Heart left ventricle (tissue), 13 donors: ENCODE data around the gene TMEM74B.

ENCODE experiments used
- CTCF ChIP-seq, 12 donors: fragments of 200-600 bp; sonication (generic) in 4 of 12; IDR thresholded peaks; one replicate each; pipeline versions ENCODE4 v1.5.0 to v1.8.0; 2018 to 2022; ENCODE audit warnings: antibody characterized with exemption in 12 of 12, mild to moderate bottlenecking in 5 of 12
- POLR2A ChIP-seq, 2 donors: fragments of 450-650 bp; IDR thresholded peaks; one replicate each; pipeline ENCODE4 v1.6.1; 2017; ENCODE audit warnings: antibody characterized with exemption in 2 of 2, mild to moderate bottlenecking in 2 of 2, moderate library complexity in 2 of 2
- donor health status: ischemic (EF 13 %, LVEDD 7.1; RV severe dilation, severe dysfunction).
- donor health status: DM: no; HTN: yes; CAD: no.
- donor health status: DM: no; HTN: no; CAD: no.
- donor health status: ischemic (EF 25% LVEDD 6.9; RV normal size, moderate dysfunction).
- donor health status: ischemic (EF 25% LVEDD 5.7; RV mildly dilated, moderate dysfunction).
- donor health status: ischemic (EF 35%, LVEDD 5.7; RV mildly dilated, moderate dysfunction).
- donor health status: nonischemic (EF 11% LVEDD 7.7; RV severe dilation, severe dysfunction).
- donor health status: DM: yes; HTN: yes; CAD: no.
- donor health status: PGD.
- donor health status: ischemic (EF 29% LVEDD 5.4; RV normal size, mild dysfunction).
- donor health status: nonischemic (EF 23%, LVEDD 6.1; RV moderate dilation, normal function).

- TF ChIP-seq CTCF (IDR thresholded peaks at IDR 0.05) (no peak), POLR2A (IDR thresholded peaks at IDR 0.05) (no peak)
Observed at GRCh38 chr20:1178623-1179022, 6.2 kb downstream of the TMEM74B start.
